NCI-H187 treated with DMSO at 0.1 percent for 48 hours (cell line): ENCODE data around the gene KCTD17.
"Not testable (repeated sequence)": the region's sequence is repeated elsewhere in the genome, so short reads cannot be mapped to it uniquely, and the experiment has no call there.

Source experiments
- DNase-seq: peaks from one replicate; lab custom pipeline; 2025; lab: John Stamatoyannopoulos, UW

Gene KCTD17

DNA sequence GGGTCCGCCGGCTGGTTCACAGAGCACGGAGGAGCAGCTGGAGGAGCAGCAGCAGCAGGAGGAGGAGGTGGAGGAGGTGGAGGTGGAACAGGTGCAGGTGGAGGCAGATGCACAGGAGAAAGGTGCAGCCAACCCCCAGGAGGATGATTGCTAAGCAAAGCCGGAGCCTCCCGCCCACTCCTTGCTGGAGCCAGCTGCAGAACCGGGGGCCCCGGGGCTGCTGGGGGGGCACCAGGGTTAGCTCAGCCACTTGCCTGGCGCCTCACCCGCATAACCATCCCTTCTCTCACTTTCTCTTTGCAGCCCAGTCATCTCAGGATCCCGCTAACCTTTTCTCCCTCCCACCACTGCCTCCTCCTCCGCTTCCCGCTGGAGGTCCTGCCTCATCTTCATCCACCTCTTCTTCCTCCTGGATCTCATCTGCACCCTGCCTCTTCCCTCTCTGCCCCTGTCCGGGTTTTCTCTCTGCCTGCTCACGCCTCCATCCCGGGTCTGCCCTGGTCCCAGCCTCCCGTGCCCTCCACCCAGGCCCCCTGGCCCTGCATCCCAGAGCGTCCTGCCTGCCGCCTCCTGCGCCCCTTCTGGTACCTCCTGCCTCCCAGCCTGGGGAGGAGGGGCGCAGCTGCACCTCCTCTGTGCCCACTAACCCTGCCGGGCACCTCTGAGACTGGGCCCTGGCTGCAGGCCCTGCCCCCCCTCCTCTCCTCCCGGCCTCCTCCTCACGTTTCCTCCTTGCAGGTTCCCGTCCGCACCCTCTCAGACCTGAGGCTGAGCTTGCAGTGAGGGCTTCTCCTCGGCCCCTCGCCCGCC, 9.5 kb downstream of the KCTD17 start:
- DNase-seq = no peak

DNA sequence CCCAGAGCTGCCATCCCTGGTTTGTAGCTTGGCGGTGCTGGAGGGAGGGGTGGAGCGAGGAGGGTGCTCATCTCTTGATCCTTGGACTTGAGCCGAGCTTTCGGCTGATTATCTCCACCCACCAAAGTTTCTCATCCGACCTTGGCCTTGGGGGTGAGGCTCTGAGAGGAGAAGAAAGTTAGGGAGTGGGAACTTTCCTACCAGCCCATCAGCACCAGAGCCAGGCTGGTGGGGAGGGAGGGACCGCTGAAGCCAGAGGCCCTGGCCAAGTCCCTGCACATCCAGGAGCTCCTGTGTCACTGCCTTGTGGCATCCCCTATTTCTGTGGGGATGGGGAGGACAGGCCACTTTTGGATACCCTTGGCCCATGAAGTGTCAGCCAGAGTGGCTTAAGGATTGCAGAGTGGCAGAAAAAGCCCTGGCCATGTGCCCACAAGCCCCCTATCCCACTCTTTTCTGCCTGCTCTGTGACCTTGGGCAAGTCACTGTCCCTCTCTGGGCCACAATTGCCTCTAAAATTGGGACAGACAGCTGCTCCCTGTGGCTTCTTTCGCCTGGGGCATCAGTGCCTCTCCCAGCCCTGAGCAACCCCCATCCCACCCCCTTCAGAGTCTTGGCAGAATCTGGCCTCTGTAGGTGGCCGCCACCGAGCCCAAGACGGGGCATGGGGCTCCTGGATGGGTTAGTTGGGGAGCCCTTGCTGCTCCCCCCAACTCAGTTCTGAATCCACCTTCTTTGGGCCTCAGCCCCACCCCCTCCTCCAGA, 10.3 kb downstream of the KCTD17 start:
- DNase-seq = no peak

DNA sequence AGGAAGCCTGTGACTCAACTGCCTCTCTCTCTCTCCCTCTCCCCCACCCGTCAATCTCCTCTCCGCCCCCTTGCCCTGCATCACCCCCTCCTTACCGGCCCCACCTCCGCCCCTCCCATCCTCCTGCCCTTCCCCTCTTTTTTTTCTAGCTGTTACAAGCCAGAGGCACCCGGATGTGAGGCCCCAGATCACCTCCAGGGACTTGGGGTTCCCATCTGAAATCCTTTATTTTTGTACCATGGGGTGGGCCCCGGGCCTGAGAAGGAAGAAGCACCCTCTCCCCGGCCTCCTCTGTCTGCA, 10.8 kb downstream of the KCTD17 start:
- no peak for DNase-seq

DNA sequence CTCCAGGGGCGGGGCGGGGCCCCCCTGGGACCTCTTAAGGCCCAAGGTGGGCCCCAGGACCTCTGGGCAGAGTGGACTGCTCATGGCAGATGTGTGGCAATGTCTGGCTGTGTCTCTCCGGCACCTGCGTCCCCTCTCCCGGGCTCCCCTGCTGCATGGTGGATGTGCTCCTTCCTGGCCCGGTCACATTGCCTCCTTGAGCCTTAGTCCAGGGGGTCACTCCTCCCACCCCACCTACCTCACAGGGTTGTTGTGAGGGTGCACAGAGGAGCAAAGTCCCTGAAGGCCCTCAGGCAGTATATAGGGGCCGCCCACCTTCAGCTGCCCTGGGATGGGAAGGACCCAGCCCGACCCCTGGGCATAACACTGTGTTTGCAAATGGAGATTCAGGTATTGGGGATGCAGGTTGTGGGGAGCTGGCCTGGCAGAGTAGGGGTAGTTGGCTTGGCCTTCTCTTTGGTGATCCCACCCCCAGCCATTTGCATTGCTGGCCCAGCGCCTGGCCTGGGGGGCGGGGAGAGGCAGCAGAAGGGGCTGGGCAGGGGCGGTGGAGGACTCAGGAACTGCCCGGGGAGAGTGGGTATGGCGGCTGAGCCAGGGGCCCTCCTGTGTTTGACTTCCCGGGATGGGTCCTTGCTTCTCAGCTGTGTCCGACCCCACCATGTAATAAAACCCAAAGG, 11.3 kb downstream of the KCTD17 start:
- no peak for DNase-seq

DNA sequence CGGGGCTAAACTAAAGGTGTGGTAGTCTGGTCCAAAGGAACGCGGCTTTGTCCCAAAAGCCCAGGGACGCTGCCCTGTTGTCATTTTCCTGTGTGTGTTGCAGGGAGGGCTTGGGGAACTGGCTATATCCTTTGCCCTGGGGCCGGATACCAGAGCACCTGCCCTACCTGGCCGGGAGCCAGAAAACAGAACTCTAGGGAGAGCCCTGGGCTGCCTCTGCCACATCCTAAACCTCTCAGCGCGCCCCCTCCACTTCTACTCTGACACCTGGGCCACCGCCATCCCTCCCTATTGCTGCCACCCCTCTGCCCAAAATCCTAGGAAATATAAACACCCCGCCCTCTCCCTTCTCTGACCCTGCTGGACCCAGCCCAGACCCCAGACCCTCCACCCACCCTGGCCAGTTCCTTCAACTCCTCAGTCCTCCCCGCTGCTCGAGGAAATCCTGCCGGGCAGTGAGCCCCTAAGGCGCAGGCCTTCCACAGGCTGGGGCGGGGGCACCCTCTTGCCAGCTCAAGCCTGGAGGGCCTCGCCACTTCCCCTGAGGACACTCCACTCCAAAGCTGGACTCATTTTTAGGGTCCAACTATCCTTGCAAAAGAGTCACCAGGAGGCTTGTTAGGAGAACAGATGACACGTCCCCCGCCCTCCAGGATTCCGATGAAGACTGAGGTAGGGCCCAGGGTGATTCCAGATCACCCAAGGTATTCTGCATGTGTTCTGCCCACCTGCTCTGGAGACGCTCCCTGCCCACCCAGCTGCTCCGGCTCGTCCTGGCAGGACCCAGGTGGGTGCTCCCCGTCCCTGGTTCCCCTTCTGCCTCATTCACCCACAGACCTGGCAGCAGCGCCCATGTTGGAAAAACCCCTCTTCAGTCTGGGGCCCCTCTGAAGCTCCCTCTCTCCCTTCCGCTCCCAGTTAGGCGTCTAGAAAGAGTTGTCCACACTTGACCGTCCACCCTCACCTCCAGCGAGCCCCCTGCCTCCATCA, 12.2 kb downstream of the KCTD17 start:
- no peak for DNase-seq

DNA sequence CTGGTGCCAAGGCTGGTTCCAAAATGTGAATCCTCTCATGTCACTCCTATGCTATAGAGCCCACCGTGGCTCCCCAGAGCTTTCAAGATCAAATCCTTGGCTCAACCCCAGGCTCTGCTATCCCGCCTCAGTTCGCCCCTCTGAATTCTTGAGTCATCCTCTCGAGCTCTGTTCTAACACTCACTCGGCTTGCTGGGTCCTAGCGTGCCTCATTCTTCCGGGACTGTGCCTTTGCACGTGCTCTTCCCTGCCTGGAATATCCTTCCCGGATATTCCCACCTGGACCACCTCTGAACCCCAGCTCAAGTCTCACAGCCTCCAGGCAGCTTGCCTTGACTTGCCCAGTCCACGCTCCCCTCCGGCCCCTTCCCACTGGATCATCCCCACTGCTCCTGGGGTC, 13.0 kb downstream of the KCTD17 start:
- DNase-seq = no peak

DNA sequence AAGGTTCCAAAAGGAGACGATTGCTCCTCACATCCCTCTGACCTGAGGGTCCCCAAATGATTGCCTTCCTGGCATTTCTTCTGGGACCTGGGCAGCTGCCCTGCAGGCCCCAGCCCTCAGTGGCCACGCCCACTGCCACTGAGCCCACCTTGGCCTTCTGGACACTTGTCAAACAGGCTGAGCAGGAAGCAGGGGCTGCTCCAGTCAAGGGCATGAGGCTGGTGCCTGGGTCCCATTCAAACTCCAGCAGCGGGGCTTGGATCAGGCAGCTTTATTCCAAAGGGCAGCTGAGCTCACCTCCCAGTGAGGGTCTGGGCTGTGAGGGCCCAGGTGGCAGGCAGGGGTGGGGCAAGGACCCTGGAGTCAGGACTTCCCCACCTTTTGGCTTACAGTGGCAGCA, 13.6 kb downstream of the KCTD17 start:
- no peak for DNase-seq

DNA sequence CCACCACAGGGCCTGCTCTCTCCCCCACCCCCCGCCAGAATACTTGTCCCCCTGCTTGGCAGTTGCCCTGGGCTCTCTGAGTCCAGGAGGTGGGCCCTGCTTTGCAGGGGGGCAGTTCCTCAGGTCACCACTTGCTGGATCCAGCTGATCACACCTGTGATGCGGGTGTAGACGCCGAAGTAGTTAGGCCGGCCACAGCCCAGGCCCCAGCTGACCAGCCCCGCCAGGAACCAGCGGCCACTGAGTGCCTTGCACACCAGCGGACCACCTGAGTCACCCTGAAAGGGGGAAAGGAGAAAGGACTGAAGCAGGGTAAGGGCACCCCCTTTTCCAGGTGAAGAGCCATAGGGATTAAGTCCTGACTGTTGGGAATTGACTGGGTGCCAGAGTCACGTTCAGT, 14.4 kb downstream of the KCTD17 start:
- no peak for DNase-seq

DNA sequence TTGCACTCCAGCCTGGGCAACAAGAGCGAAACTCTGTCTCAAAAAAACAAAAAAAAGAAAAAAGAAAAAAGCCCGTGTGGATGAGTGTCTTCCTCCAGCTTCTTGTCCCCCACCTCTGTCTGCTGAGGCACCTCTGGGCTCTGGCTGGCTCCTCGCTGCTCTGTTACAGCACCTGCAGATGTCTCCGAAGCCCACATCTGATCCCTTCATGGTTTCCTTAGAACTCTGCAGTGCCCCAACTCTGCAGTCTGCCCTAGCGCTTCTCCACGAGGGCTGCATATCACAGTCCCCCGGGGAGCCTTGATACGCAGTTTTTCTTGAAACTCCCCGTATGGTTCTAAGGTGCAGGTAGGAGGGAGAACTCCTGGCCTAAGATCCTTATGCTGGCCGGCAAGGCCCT, 15.9 kb downstream of the KCTD17 start:
- DNase-seq = no peak

DNA sequence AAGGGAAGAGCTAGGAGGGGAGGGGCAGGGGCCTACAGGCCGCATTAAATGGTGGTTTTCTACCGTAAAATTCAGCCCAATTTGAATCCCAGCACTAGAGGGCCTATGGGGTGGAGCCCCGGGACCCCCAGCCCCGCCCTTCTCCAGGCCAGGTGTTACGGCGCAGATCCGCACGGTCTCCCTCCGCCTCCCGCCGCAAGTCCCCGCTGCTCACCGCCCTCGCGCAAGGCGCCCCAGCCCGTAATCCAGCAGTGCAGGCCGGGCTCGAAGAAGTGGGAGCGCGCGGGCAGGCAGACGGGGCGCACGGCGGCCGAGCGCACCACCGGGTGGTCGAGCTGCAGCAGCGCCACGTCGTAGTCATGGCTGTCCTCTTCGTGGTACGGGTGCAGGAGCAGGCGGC, 17.3 kb downstream of the KCTD17 start:
- DNase-seq = no peak

DNA sequence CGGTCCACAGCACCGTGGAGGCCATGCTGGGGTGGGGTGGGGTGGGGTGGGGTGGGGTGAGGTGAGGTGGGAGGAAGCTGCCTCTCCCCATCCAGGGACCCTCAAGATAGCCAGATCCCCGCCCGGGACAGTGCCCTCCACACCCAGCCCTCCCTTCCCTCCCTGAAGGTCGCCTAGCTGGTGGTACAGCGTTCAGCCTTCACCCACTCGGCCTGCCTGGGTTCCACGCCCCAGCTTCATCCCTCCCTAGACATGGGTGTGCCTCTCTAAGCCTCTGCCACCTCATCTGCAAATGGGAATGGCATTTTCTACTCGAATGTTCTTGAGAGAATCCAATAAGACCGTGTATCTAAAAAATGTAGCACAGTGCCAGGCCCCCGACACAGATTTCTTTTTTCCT, 17.8 kb downstream of the KCTD17 start:
- no peak for DNase-seq

DNA sequence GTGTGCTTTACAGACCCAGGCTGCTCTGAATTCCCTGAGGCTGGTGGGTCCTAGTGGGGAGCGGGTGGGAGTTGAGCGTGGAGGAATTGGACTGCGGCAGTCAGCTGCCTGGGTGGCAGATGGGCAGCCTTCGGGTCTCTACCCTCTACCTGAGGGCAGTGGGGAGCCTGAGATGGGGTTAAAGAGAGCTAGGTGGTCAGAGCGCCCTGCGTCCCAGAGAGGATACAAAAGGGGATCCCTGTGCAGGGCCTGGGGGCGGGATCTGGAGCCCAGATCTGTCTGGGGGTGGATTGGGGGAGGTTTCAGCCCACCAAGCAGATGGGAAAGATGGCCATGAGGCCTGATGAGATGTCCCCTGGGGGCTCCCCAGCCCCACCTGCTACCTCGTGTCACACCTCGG, 18.2 kb downstream of the KCTD17 start:
- no peak for DNase-seq

DNA sequence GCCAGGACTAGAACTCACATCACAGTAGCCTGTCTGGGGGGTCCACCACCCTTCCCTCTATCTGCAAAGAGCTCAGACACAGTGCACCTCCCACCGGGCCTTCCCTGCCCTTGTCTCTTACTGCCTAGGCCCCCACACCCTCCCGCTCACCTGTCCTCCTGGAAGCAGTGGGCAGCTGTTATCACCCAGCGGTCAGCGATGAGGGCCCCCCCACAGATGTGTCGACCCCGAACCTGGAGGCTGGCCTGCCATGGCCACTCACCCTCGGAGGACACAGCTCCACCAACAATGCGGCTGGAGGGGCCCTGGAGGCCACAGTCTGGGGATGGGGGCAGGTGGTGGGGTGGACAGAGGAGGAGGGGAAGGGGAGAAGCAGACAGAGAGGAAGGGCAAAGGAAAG, 18.8 kb downstream of the KCTD17 start:
- no peak for DNase-seq

DNA sequence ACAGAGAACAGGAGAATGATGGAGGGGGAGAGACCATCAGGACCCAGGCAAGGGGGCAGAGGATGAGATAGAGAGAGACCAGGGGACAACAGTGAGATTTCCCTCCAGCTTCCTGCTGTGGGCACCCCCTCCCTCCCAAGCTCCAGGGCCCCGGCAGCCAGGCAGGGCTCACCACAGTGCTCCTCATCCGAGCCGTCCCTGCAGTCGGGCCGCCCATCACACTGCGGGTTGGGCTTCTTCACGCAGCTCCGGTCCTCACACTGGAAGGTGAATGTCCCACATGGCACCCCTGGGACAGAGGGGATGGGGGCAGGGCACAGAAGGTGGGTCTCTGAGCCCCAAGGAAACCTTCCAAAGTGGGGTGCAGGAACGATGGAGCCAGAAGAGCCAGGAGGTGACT, 19.2 kb downstream of the KCTD17 start:
- DNase-seq = no peak

DNA sequence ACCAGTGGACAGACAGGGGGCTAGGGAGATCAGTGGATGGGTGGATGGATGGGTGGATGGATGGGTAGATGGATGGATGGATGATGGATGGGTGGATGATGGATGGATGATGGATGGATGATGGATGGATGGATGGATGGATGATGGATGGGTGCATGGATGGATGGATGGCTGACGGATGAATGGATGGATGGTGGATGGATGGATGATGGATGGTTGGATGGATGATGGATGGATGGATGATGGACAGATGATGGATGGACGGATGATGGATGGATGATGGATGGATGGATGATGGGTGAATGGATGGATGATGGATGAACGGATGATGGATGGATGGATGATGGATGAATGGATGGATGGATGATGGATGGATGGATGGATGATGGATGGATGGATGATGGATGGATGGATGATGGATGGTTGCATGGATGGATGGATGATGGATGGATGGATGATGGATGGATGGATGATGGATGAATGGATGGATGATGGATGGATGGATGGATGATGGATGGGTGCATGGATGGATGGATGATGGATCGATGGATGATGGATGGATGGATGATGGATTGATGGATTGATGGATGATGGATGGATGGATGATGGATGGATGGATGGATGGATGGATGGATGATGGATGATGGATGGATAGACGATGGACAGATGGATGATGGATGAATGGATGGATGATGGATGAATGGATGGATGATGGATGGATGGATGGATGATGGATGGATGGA, 20.5 kb downstream of the KCTD17 start:
- DNase-seq = not testable (repeated sequence)

DNA sequence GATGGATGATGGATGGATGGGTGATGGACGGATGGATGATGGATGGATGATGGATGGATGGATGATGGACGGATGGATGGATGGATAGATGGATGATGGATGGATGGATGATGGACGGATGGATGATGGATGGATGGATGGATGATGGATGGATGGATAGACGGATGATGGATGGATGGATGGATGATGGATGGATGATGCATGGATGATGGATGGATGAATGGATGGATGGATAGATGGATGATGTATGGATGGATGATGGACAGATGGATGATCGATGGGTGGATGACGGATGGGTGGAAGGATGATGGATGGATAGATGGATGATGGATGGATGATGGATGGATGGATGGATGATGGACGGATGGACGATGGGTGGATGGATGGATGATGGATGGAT, 21.1 kb downstream of the KCTD17 start:
- no peak for DNase-seq

DNA sequence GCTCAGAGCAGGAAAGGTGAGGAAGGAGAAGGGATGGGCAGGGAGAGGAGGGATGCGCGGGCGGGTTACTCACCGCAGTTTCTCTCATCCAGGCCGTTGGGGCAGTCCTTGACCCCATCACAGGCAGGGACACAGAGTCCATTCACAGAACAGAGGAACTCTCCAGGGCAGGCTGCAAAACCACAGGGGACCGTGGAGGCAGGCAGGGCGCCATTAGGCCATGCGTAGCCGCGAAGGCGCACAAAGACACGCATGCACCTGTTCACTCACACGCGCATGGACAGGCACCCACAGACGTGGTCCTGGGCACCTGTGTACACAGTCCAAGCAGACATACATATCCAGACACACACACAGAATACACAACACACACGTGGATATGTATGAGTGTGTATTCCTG, 23.0 kb downstream of the KCTD17 start:
- no peak for DNase-seq

DNA sequence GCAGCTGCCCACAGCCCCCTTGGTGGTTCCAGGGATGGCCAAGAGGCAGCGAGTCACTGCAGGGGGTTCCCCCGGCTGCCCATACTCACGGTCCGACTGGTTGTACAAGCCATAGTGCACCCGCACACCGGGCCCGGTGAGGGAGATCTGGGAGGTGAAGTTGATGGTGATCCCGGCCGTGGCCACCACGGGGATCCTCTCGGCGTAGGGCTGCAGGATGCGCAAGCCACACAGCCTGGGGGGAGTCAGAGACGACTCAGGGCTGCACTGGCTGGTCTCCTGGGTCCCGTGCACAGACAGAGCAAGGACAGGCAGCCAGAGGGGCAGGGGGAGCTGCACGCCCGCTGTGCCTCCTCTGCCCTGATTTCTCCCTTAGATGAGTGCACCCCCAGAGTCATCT, 23.5 kb downstream of the KCTD17 start:
- no peak for DNase-seq

DNA sequence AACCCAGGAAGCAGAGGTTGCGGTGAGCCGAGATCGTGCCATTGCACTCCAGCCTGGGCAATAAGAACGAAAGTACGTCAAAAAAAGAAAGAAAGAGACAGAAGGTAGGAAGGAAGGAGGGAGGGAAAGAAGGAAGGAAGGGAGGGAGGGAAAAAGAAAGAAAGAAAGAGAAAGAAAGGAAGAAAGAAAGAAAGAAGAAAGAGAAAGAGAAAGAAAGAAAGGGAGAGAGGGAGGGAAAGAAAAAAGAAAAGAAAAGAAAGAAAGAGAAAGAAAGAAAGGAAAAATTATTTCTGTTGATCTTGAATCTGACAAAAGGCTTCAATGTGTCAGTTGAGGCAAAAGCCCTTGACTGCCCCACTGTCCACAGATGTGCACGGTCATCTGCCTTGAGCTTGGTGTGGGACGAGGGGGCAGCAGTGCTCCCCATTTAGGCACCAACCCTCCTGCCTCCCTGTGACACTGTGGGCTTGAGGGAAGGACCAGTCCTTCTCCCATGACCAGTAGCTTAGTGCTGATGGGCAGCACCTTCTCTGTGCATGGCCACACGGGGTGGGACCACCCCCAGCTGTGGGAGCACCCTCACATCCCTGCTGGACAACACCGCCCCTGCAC, 24.4 kb downstream of the KCTD17 start:
- DNase-seq = no peak

DNA sequence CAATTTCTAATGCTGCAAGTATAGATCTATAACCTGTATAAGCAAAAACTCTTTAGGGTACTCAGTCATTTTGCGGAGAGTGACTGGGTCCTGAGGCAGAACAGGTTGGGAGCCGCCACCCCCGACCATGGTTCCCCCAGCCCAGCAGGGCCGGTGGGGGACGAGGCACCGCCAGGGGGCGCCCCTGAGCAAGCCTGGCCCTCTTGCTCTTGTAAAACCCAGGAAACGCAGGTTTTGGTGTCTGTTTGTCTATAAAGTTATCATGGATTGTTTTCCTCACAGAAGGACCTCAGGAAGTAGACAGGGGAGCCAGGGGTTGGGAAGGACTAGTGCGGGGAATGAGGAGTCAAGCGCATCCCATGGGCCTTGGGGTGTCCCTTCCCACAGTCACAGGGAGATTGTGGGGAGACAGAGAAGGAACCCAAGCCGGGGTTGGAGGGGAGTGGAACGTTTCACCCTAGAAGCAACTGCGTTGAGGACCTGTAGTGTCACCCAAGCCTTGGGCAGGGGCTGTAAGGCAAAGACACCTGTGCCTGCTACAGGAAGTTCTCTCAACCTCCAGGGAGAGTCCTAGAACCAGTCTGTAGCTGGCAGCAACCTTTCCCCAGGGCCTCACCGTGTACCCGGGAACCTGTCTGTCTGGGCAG, 26.4 kb downstream of the KCTD17 start:
- DNase-seq = no peak
